Upper lobe of left lung (tissue), 4 donors: ENCODE results near the gene PLIN4.

ENCODE experiments used
- EP300 ChIP-seq, 4 donors: sonication (generic); formaldehyde crosslinking; IDR thresholded peaks; one replicate each; pipeline ENCODE4 v1.5.1; 2017; ENCODE audit warnings: antibody characterized with exemption in 4 of 4, control low read depth in 2 of 4
- POLR2A ChIP-seq, 4 donors: fragments of 450-650 bp; IDR thresholded peaks; one replicate each; pipeline ENCODE4 v1.5.1; 2016 to 2017; ENCODE audit warnings: antibody characterized with exemption in 4 of 4, mild to moderate bottlenecking in 2 of 4
- POLR2AphosphoS5 ChIP-seq, 2 donors: sonication (generic); formaldehyde crosslinking; IDR thresholded peaks; one replicate each; pipeline ENCODE4 v1.5.1; 2017; ENCODE audit warnings: antibody characterized with exemption in 2 of 2
- TF ChIP-seq, protein P1 (sequence below), 6 experiments: fragments of 450-650 bp in 4 of 6; fragments of 200-600 bp in 2 of 6; sonication (generic) in 2 of 6; IDR thresholded peaks; one replicate each; pipeline ENCODE4 v1.5.1; 2016 to 2019; ENCODE audit warnings: antibody characterized with exemption in 6 of 6

DNA sequence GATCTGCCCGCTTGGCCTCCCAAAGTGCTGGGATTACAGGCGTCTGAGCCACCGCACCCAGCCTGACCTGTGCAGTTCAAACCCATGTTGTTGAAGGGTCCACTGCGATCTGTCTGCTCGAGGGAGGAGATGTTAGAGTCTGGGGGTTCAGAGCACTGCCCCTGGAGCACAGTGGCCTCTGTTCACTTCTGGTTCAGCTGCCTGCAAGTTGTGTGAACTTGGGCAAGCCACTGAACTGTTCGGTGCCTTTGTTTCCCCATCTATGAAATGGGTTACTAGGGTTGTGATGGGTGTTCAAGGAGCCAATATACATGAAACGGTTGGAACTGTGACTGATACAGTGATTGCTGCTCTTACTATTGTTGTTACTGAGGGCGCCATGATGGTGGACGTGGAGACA is 15.0 kb upstream of the PLIN4 start:
- TF ChIP-seq POLR2A (IDR thresholded peaks at IDR 0.05) (no peak), POLR2AphosphoS5 (IDR thresholded peaks at IDR 0.05) (no peak), EP300 (IDR thresholded peaks at IDR 0.05) (no peak)
- TF ChIP-seq, protein P1, sequence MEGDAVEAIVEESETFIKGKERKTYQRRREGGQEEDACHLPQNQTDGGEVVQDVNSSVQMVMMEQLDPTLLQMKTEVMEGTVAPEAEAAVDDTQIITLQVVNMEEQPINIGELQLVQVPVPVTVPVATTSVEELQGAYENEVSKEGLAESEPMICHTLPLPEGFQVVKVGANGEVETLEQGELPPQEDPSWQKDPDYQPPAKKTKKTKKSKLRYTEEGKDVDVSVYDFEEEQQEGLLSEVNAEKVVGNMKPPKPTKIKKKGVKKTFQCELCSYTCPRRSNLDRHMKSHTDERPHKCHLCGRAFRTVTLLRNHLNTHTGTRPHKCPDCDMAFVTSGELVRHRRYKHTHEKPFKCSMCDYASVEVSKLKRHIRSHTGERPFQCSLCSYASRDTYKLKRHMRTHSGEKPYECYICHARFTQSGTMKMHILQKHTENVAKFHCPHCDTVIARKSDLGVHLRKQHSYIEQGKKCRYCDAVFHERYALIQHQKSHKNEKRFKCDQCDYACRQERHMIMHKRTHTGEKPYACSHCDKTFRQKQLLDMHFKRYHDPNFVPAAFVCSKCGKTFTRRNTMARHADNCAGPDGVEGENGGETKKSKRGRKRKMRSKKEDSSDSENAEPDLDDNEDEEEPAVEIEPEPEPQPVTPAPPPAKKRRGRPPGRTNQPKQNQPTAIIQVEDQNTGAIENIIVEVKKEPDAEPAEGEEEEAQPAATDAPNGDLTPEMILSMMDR (IDR thresholded peaks at IDR 0.05) = no peak
